CD8-positive, alpha-beta memory T cell (primary cell): ENCODE results near the gene MALT1. TPM values are rescaled to one million over a fixed set of nuclear protein-coding genes. Genes with fewer than 3 reads are reported as not detected.
"Not testable (repeated sequence)": the region's sequence is repeated elsewhere in the genome, so short reads cannot be mapped to it uniquely, and the experiment has no call there.

Experiments
- CTCF ChIA-PET: fragments of 350-600 bp; sonication (Branson Sonifier 250); formaldehyde crosslinking; loops from one replicate; lab custom pipeline; 2021; ENCODE audit warnings: antibody characterized with exemption; lab: Charles Lee
- POLR2A ChIA-PET: fragments of 350-600 bp; sonication (Branson Sonifier 250); formaldehyde crosslinking; loops from one replicate; lab custom pipeline; 2021; ENCODE audit warnings: antibody characterized with exemption; lab: Charles Lee
- DNase-seq, 5 donors: peaks; one replicate each; pipeline versions ENCODE4 v3.0.0 to v3.0.0-alpha.2; 2020 to 2022; ENCODE audit warnings: mixed read lengths in 1 of 5
- H3K27ac ChIP-seq: one replicate; pipeline ENCODE4 v1.7.0; 2013; ENCODE audit warnings: low read depth, mild to moderate bottlenecking, low read length, moderate library complexity
- H3K27me3 ChIP-seq: 2 replicates; pipeline ENCODE4 v1.7.0; 2013; ENCODE audit warnings: low read length, mild to moderate bottlenecking; ENCODE audit not compliant: insufficient read depth, poor library complexity, severe bottlenecking
- H3K36me3 ChIP-seq: 2 replicates; pipeline ENCODE4 v1.7.0; 2013; ENCODE audit warnings: mild to moderate bottlenecking, low read length, moderate library complexity; ENCODE audit not compliant: insufficient read depth
- H3K4me1 ChIP-seq: 2 replicates; pipeline ENCODE4 v1.7.0; 2013; ENCODE audit warnings: mild to moderate bottlenecking, low read length, moderate library complexity; ENCODE audit not compliant: insufficient read depth
- H3K4me3 ChIP-seq: 2 replicates; pipeline ENCODE4 v1.7.0; 2013; ENCODE audit warnings: mild to moderate bottlenecking, low read length
- H3K9me3 ChIP-seq: 2 replicates; pipeline ENCODE4 v1.7.0; 2013; ENCODE audit warnings: mild to moderate bottlenecking, low read length
- H3K27ac Mint-ChIP-seq, 8 donors: one replicate each; pipeline ENCODE4 v1.8.0; 2020 to 2021; ENCODE audit warnings: mixed read lengths in 8 of 8, mild to moderate bottlenecking in 6 of 8, inconsistent platforms in 3 of 8, moderate library complexity in 3 of 8
- H3K27me3 Mint-ChIP-seq, 2 donors: one replicate each; pipeline ENCODE4 v1.8.0; 2020 to 2021; ENCODE audit warnings: mixed read lengths in 2 of 2, mild to moderate bottlenecking in 1 of 2, moderate library complexity in 1 of 2
- H3K36me3 Mint-ChIP-seq, 3 donors: one replicate each; pipeline ENCODE4 v1.8.0; 2020 to 2021; ENCODE audit warnings: mixed read lengths in 3 of 3, inconsistent platforms in 1 of 3, mild to moderate bottlenecking in 1 of 3
- H3K4me1 Mint-ChIP-seq, 3 donors: one replicate each; pipeline ENCODE4 v1.8.0; 2020 to 2021; ENCODE audit warnings: mixed read lengths in 3 of 3, inconsistent platforms in 1 of 3, mild to moderate bottlenecking in 1 of 3
- H3K4me3 Mint-ChIP-seq, 7 donors: one replicate each; pipeline ENCODE4 v1.8.0; 2020 to 2021; ENCODE audit warnings: mixed read lengths in 7 of 7, mild to moderate bottlenecking in 6 of 7, moderate library complexity in 4 of 7, inconsistent platforms in 2 of 7
- H3K9me3 Mint-ChIP-seq, 5 donors: one replicate each; pipeline ENCODE4 v1.8.0; 2020 to 2022; ENCODE audit warnings: mixed read lengths in 5 of 5, mild to moderate bottlenecking in 3 of 5, moderate library complexity in 2 of 5, inconsistent platforms in 1 of 5
- polyA plus RNA-seq: library from polyadenylated mRNA; unstranded; fragments of 300-500 nt; fragmentation: Illumina TruSeq; gene quantifications from one replicate; pipeline ENCODE4 v1.2.3, GENCODE V29; 2021
- total RNA-seq, 2 experiments: library from RNA; stranded (reverse); gene quantifications; one replicate each; pipeline ENCODE4 v1.2.3, GENCODE V29; 2021

Gene MALT1
- total and polyA plus RNA-seq, 3 experiments from 2014 or later = 33.1 to 41.4 (median 35.8) TPM

DNA sequence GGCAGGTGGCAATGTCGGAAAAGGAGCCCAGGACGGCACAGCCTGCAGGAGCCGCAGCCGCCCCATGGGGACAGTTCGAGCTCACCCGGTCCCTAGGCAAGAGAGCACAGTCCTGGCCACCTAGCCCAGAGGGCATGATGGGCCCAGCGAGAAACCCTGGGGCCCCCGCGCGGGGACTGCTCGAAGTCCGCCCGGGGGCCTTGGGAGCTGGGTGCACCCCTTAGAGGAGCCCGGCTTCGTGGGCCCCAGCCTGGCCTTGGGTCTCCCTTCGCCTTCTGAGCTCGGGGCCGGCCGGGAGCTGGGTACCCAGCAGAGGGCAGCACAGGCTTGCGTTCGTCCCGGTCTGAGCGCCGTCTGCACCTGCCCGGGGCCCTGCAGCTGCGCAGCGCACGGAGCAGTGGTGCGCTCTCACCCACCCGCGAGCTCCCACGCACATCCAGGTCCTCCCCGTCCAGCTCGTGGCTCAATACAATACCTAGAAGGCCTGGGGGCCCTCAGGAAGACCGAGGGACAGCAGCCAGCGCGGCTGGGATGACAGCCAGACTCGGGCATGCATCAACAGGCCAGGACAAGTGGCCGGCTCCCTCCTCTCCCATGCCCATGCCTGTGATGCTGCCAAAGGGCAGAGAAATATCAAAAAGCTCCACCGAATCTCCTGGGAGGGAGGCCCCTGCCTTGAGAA, 97.2 kb downstream of the MALT1 start:
- ChIA-PET POLR2A (no interaction called here), CTCF (interaction anchor here (0.7 to 10.3 kb wide), 25 partner anchors 9 to 304 kb away, joined by 3 to 240 read pairs (median 4); no protein-coding TSS in a partner anchor)
- no peaks in the 10 kb centered on the region for H3K9me3 Mint-ChIP-seq
- peak; percentile 21 to 63 (median 41) for DNase-seq
- Histone ChIP-seq H3K27ac (no peak overlapping the region), H3K27me3 (peaks cover 6% of the 10 kb centered on the region), H3K36me3 (no peaks in the 10 kb centered on the region), H3K4me3 (no peak overlapping the region), H3K4me1 (peaks cover 8% of the 10 kb centered on the region), H3K9me3 (no peaks in the 10 kb centered on the region)
- no peaks in the 10 kb centered on the region for H3K36me3 Mint-ChIP-seq
- H3K4me3 Mint-ChIP-seq = peak overlapping the region in 5 of 7 donors; percentile 16 to 66 (median 50)
- H3K27ac Mint-ChIP-seq = no peak overlapping the region
- H3K4me1 Mint-ChIP-seq = peaks cover 10 to 15% (median 15%) of the 10 kb centered on the region in 3 donors
- peaks cover 19 to 72% of the 10 kb centered on the region in 2 donors for H3K27me3 Mint-ChIP-seq

DNA sequence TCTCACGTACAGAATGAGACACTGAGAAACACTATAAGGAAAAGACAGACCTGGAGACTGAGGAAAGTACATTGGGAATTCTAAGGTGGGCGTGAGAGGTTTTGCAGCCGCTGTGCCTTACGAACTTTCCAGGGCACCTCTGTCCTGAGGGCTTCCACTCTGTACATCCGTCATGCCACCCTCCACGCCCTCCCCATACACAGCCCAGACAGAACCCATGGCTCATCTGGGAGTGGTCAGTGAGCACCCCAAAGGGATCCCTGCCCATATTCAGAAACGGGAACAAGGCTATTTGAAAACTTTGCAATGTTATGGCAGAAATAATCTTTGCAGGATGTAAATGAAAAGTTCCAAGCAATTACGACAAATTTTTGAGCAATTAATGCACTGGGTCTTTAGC, 98.1 kb downstream of the MALT1 start:
- Histone ChIP-seq H3K27ac (no peak overlapping the region), H3K27me3 (peaks cover 6% of the 10 kb centered on the region), H3K9me3 (no peaks in the 10 kb centered on the region), H3K4me1 (peaks cover 3% of the 10 kb centered on the region), H3K4me3 (no peak overlapping the region), H3K36me3 (no peaks in the 10 kb centered on the region)
- H3K9me3 Mint-ChIP-seq = no peaks in the 10 kb centered on the region
- H3K36me3 Mint-ChIP-seq = no peaks in the 10 kb centered on the region
- H3K4me3 Mint-ChIP-seq = no peak overlapping the region
- peaks cover 21 to 72% of the 10 kb centered on the region in 2 donors for H3K27me3 Mint-ChIP-seq
- CTCF ChIA-PET = interaction anchor here (1.1 to 10.3 kb wide), 9 partner anchors 9 to 301 kb away, joined by 3 to 240 read pairs (median 4); no protein-coding TSS in a partner anchor
- POLR2A ChIA-PET = no interaction called here
- no peak overlapping the region for H3K27ac Mint-ChIP-seq
- DNase-seq = no peak
- peaks cover 7 to 12% (median 11%) of the 10 kb centered on the region in 3 donors for H3K4me1 Mint-ChIP-seq

DNA sequence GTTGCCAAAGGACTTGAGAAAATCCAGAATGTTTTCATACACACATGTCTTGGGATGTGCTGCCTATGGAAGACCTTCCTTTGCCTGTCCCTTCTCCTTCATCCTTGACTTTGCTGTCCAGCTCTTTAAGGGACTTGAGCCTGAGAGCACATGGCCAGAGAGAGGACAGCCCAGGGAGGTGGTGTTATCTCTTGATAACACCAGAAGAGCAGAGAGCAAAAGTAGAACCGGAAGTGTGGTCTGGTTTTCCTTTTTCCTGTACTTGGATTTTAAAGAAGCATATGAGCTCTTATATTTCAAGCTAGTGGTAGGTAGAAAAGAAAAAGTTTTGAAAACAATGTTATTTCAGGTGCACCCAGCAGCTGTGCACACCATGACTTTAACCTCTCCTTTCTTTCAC, 99.3 kb downstream of the MALT1 start:
- Histone ChIP-seq H3K4me1 (no peaks in the 10 kb centered on the region), H3K36me3 (no peaks in the 10 kb centered on the region), H3K27me3 (peaks cover 6% of the 10 kb centered on the region), H3K4me3 (no peak overlapping the region), H3K9me3 (no peaks in the 10 kb centered on the region), H3K27ac (no peak overlapping the region)
- POLR2A ChIA-PET = no interaction called here
- Mint-ChIP-seq H3K4me3 (no peak overlapping the region), H3K4me1 (peaks cover 7 to 11% (median 9%) of the 10 kb centered on the region in 3 donors), H3K36me3 (no peaks in the 10 kb centered on the region), H3K27me3 (peaks cover 20 to 63% of the 10 kb centered on the region in 2 donors), H3K27ac (no peak overlapping the region), H3K9me3 (no peaks in the 10 kb centered on the region)
- no peak for DNase-seq
- CTCF ChIA-PET = interaction anchor here (1.1 to 10.3 kb wide), 4 partner anchors 12 to 300 kb away, joined by 3 to 240 read pairs (median 12); no protein-coding TSS in a partner anchor

DNA sequence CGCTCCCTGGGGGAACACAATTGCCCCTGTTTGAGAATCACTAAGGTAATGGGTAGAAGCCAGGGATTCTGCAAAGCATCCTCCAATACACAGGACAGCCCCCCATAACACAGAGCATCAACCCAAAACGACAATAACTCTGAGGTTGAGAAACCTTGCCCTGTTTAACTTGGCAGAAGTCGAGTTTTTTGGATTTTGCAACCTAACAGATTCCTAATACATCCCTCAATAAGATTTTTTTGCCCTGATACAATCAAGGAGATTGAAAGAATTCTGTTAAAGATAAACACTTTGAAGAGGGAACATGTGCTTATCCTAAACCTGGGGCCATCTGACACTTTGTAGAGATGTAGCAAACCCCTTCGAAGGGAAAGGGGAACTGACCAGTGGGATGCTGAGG, 100.9 kb downstream of the MALT1 start:
- Histone ChIP-seq H3K9me3 (no peaks in the 10 kb centered on the region), H3K36me3 (no peaks in the 10 kb centered on the region), H3K27me3 (peaks cover 6% of the 10 kb centered on the region), H3K4me3 (no peak overlapping the region), H3K4me1 (no peaks in the 10 kb centered on the region), H3K27ac (no peak overlapping the region)
- no peaks in the 10 kb centered on the region for H3K36me3 Mint-ChIP-seq
- peak overlapping the region in 1 of 8 donors; percentile 29 for H3K27ac Mint-ChIP-seq
- CTCF ChIA-PET = no interaction called here
- POLR2A ChIA-PET = no interaction called here
- peaks cover 7 to 11% (median 9%) of the 10 kb centered on the region in 3 donors for H3K4me1 Mint-ChIP-seq
- H3K4me3 Mint-ChIP-seq = no peak overlapping the region
- peaks cover 18 to 58% of the 10 kb centered on the region in 2 donors for H3K27me3 Mint-ChIP-seq
- no peaks in the 10 kb centered on the region for H3K9me3 Mint-ChIP-seq
- no peak for DNase-seq

DNA sequence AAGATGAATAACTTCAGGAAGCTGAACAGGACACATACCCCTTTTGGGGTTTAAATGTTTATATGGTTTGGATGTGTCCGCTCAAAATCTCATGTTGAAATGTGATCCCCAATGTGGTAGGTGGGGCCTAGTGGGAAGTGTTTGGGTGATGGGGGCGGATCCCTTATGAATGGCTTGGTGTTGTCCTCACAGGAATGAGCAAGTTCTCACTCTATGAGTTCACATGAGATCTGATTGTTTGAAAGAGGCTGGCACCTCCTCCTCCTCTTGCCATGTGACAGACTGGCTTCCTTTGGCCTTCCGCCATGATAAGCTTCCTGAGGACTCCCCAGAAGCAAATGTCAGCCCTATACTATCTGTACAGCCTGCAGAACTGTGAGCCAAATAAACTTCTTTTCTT, 104.8 kb downstream of the MALT1 start:
- no peak for DNase-seq
- H3K36me3 ChIP-seq = no peaks in the 10 kb centered on the region
- no peak overlapping the region for H3K27ac ChIP-seq
- H3K4me1 ChIP-seq = no peaks in the 10 kb centered on the region
- Mint-ChIP-seq H3K4me3 (no peak overlapping the region), H3K4me1 (no peaks in the 10 kb centered on the region), H3K27me3 (peaks cover 10 to 39% of the 10 kb centered on the region in 2 donors), H3K36me3 (no peaks in the 10 kb centered on the region), H3K27ac (no peak overlapping the region), H3K9me3 (no peaks in the 10 kb centered on the region)
- H3K27me3 ChIP-seq = no peaks in the 10 kb centered on the region
- no peaks in the 10 kb centered on the region for H3K9me3 ChIP-seq
- ChIA-PET CTCF (interaction anchor here (1.9 to 4.6 kb wide), 3 partner anchors 8 to 247 kb away, joined by 6 to 20 read pairs (median 9); no protein-coding TSS in a partner anchor), POLR2A (no interaction called here)
- no peak overlapping the region for H3K4me3 ChIP-seq

DNA sequence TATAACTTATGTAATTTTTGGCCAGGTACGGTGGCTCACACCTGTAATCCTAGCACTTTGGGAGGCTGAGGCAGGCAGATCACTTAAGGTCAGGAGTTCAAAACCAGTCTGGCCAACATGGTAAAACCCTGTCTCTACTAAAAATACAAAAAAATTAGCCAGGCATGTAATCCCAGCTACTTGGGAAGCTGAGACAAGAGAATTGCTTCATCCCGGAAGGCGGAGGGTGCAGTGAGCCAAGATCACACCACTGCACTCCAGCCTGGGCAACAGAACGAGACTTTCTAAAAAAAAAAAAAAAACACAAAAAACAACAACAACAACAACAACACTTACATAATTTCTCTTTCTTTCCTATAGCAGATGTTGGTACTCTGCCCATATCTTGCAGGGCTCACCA, 105.3 kb downstream of the MALT1 start:
- H3K27ac Mint-ChIP-seq, DNase-seq, H3K36me3 Mint-ChIP-seq, H3K36me3 ChIP-seq, H3K9me3 Mint-ChIP-seq, H3K4me3 ChIP-seq, H3K4me1 ChIP-seq, H3K4me3 Mint-ChIP-seq, POLR2A ChIA-PET, H3K4me1 Mint-ChIP-seq, H3K27ac ChIP-seq, H3K9me3 ChIP-seq, H3K27me3 ChIP-seq: not testable (repeated sequence)
- peaks cover 9 to 39% of the 10 kb centered on the region in 2 donors for H3K27me3 Mint-ChIP-seq
- CTCF ChIA-PET = interaction anchor here (0.9 to 4.6 kb wide), 5 partner anchors 8 to 296 kb away, joined by 3 to 20 read pairs (median 6); no protein-coding TSS in a partner anchor

DNA sequence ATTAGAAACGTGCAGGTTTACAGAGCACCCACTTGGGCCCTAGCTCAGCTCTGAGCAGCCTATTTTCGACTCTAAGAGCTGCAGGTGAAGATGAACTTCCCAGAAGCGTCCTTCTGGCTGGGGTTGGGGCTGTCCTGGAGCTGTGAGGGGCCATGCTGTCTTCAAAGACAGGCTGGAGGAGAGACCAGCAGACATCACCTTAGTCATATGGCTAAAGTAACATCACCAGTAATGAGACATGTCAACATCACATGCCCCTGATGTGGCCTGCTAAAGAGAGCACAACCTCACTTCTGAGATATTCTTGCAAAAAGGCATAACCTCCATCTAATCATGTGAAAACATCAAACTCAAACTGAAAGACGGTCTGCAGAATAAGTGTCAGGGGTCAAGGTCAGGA, 106.2 kb downstream of the MALT1 start:
- no peak overlapping the region for H3K27ac Mint-ChIP-seq
- Histone ChIP-seq H3K36me3 (no peaks in the 10 kb centered on the region), H3K9me3 (no peaks in the 10 kb centered on the region), H3K27ac (no peak overlapping the region), H3K4me3 (no peak overlapping the region), H3K4me1 (no peaks in the 10 kb centered on the region), H3K27me3 (no peaks in the 10 kb centered on the region)
- H3K4me1 Mint-ChIP-seq = no peaks in the 10 kb centered on the region
- POLR2A ChIA-PET = no interaction called here
- DNase-seq = no peak
- H3K27me3 Mint-ChIP-seq = peaks cover 6 to 33% of the 10 kb centered on the region in 2 donors
- CTCF ChIA-PET = interaction anchor here (1.0 to 2.0 kb wide), 4 partner anchors 9 to 295 kb away, joined by 4 to 9 read pairs (median 6); no protein-coding TSS in a partner anchor
- H3K36me3 Mint-ChIP-seq = peaks cover 0 to 2% (median 0%) of the 10 kb centered on the region in 3 donors
- H3K4me3 Mint-ChIP-seq = no peak overlapping the region
- H3K9me3 Mint-ChIP-seq = no peaks in the 10 kb centered on the region

DNA sequence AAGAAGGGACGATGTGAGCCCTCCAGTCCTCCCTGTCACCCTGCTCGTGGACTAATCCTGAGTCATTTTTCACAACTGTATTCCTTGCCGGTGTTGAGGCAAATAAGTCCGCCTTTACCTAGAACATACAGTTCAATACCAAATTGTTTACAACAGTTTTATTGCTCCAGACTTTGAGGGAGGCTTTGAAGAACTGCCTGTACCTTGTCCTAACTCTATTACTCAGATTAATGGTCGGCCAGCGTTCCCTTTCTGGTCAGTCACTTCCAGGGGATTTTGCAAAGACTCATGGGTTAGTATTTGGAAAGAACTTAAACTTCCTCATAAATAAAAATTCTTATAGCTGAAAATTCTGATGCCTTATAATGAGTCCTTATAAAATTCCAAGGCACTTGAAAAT, 108.3 kb downstream of the MALT1 start:
- H3K9me3 Mint-ChIP-seq = no peaks in the 10 kb centered on the region
- no peak overlapping the region for H3K27ac ChIP-seq
- H3K4me1 ChIP-seq = no peaks in the 10 kb centered on the region
- no peak for DNase-seq
- H3K36me3 Mint-ChIP-seq = peaks cover 0 to 2% (median 0%) of the 10 kb centered on the region in 3 donors
- H3K4me3 ChIP-seq = no peak overlapping the region
- H3K27ac Mint-ChIP-seq = no peak overlapping the region
- H3K9me3 ChIP-seq = no peaks in the 10 kb centered on the region
- ChIA-PET CTCF (no interaction called here), POLR2A (no interaction called here)
- H3K4me3 Mint-ChIP-seq = no peak overlapping the region
- no peaks in the 10 kb centered on the region for H3K36me3 ChIP-seq
- peaks cover 4 to 31% of the 10 kb centered on the region in 2 donors for H3K27me3 Mint-ChIP-seq
- no peaks in the 10 kb centered on the region for H3K4me1 Mint-ChIP-seq
- H3K27me3 ChIP-seq = no peaks in the 10 kb centered on the region
